SH-SY5Y (cell line): ENCODE data around the gene SIM2.

ENCODE experiments used
- GATA2 ChIP-seq: IDR thresholded peaks from 2 replicates; pipeline ENCODE4 v1.6.1; 2011; ENCODE audit warnings: mild to moderate bottlenecking, low read depth, low read length
- GATA3 ChIP-seq: IDR thresholded peaks from 2 replicates; pipeline ENCODE4 v1.6.1; 2011; ENCODE audit warnings: low read depth, mild to moderate bottlenecking, low read length, moderate library complexity

- TF ChIP-seq GATA3 (no peak), GATA2 (no peak)
Measured at GRCh38 chr21:36706482-36706852, 7.6 kb downstream of the SIM2 start.
